ENCODE results near the gene ARAP1.

The ARAP1 gene

GRCh38 chr11:72779495-72780128, 27.4 kb upstream of the ARAP1 start:
- DNase-seq (ENCODE audit: low read depth) = no peak

DNA sequence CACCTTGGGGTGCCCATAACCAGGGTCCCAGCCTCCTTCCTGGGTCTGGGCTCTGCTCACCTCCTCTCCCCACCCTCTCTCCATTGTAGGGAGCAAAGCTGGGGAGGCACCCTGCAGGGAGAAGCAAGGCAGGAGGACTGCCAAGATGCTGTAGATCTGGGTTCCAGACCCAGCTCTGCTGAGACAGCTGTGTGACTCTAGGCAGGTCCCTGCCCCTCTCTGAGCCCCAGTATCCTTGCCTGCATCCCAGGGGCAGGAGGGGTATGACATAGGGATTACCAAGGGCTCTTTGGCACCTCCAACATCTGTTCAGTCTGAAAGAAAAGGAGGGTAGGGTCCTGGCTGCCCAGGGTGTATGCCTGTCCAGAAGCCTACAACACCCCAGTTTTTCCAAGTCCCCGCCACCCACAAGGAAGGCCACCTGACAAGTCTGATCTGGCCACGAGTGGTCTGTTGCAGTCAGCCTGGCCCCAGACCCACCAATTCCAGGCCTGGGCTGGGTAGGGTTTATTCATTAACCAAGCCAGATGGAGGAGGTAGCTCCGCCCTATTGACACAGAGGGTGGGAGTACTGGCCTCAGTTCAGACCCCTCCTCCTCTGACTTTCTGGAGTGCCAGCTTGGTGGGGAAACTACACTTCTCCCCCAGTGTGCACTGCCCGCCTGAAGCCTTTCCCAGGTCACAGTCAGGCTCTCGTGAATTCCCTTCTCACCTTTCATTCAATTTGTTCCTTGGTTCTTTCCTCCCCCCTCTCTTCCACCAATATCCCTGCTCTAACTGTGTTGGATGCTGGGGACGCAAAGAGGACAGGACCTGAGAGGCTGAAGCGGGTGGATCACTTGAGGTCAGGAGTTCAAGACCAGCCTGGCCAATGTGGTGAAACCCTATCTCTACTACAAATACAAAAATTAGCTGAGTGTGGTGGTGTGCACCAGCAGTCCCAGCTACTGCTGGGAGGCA, 26.6 kb upstream of the ARAP1 start:
- DNase-seq (ENCODE audit: low read depth) = no peak

DNA sequence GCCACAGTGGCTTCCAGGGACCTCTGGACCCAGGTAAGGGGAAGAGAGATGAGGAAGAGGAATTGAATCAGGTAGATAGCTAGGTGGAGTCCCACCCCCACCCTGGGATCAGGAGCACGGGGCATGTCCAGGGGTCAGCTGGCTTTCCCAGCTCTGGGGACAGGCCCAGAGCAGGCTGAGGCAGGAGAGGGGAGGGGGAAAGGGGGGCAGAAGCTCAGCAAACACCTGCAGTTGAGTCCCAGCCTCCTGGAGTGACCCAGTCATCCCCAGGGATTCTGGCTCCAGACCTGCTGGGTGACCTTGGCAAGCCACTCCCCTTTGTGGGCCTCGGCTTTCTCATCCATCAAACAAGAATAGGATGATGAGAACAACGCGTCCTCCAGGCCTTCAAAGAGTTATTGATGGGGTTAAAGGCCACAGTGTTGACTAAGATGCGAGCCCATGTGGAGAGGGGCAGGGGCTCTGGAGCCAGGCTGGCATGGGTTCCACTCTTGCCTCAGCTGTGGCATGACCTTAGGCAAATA, 25.6 kb upstream of the ARAP1 start:
- DNase-seq (ENCODE audit: low read depth) = no peak

GRCh38 chr11:72776844-72777754, 24.9 kb upstream of the ARAP1 start:
- no peak for DNase-seq (ENCODE audit: low read depth)

DNA sequence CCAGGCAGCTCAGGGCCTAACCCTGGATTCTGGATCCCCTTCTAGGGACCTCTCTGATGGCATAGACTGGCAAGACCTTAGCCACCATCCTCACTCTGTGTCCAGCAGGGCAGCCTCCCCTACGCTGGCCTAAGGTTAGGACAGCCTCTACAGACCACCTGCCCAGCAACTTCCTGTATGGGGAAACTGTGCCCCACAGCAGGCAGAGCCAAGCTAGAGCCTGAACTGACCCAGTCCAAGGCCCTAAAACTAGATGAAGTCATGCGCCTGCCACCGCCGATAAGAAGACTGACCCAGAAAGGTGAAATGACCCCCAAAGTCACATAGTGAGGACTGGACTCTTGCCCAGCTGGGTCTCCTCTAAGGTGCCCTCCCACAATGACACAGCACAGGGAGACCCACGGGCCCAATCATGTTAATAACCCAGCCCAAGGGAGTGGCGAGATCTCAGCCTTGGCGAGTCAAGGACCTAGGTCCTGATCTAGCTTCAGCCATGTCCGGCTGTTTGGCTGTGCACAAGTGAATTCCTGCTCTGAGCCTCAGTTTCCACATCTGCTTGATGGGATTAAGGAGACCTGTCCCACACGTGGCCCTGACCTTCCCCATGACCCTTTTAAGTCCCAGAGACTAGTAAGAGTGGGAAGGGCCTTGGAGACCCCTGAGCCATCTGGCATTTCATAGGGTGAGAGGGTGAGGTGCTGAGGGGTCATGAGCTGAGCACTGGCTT, 24.1 kb upstream of the ARAP1 start:
- DNase-seq (ENCODE audit: low read depth) = no peak

DNA sequence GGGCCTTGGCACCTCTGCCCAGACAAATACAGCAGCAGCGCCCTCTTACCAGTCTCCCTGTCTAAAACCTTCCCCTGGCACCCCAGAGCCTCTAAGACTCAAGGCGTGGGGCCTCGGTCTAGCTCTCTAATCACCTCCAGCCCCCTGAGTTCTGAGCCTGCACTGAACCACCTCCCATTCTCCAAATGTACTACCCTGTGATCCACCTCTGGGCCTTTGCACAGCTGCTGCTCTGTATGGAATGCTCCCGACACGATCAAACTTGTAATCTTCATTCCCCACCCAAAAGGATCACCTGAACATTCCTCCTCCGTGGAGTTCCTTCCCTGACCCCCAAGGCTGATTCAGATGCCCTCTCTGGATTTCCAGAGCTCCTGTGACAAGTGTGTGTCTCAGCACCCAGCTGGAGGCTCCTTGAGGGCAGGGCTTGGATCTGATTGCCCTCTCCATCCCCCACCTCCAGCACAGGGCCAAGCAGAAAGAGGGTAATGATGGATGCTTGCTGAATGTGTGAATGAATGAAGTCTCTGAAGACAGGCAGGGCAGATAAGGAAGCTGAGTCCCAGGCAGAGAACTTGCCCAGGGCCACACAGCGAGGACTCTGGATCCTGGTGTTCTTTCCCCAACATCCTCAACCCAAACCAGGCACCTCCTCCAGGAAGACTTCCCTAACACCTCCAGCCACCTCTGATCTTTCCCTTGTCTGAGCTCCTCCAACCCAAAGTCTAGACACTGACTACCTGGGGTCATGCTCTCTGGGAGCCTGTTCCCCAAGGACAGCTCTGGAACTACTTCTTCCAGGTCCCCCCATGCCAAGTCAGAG, 23.3 kb upstream of the ARAP1 start:
- no peak for DNase-seq (ENCODE audit: low read depth)

DNA sequence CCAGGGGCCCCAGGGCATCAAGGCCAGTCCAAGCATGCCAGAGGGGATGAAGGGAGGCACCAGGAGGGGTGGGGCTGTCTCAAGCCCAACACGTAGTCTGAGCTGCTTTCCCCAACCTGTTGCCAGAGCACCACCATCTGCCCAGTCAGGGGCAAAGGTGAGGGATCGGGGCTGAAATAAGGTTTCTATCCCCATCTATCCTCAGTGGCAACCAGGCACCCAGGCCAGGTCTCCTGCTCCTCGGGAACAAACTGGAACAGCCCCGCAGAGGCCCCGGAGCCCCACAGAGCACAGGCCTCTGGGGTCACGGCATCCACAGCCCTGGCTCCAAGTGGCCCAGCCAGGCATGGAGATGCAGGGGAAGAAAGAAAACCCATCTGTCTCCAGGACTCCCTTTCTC, 22.3 kb upstream of the ARAP1 start:
- no peak for DNase-seq (ENCODE audit: low read depth)

DNA sequence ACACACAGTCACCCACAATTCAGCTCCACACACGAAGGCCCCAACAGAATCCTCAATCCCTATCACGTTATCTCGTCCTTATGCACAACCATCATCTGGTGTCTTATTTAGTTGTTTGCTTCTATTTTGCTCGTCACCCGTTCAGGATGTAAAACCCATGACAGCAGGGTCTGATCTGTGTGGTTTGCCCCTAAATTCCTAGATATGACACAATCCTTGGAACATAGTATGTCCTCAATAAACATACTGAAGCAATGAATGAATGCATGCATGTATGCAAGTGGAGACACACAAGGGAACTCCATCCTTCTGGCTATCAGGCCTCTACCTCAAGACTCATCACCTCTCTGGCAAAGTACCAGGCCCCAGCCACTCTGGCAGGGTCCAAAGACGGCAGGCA, 21.5 kb upstream of the ARAP1 start:
- DNase-seq (ENCODE audit: low read depth) = no peak

GRCh38 chr11:72773291-72773690, 21.1 kb upstream of the ARAP1 start:
- DNase-seq (ENCODE audit: low read depth) = no peak

DNA sequence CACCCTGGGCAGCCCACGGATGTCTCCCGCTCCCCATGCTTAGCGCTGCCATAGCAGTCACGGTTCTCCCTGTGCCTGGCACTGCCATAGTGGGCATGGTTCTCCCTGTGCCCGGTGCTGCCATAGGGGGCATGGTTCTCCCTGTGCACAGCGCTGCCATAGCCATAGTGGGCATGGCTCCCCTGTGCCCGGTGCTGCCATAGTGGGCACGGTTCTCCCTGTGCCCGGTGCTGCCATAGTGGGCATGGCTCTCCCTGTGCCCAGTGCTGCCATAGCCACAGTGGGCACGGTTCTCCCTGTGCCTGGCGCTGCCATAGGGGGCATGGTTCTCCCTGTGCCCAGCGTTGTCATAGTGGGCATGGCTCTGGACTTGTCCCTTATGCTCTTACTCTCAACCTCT, 19.9 kb upstream of the ARAP1 start:
- DNase-seq (ENCODE audit: low read depth) = no peak

DNA sequence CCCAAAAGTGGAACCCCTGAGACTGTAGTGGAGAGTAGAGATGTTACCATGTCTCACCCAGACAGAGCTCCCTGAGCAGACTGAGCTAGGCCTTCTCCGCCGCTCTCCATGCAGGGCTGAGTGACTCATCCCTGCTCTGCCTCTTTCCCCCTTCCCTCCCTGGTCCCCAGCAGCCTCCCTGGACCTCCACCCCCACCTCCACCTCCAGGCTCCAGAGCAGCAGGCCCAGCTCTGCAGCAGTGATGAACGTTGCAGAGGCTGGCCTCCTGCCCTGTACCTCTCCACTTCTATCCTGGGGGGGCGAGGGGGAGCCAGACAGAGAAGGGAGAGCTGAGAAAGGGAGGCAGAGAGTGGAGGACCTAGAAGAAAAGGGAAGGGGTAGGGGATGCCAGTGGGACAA, 19.3 kb upstream of the ARAP1 start:
- DNase-seq (ENCODE audit: low read depth) = no peak

DNA sequence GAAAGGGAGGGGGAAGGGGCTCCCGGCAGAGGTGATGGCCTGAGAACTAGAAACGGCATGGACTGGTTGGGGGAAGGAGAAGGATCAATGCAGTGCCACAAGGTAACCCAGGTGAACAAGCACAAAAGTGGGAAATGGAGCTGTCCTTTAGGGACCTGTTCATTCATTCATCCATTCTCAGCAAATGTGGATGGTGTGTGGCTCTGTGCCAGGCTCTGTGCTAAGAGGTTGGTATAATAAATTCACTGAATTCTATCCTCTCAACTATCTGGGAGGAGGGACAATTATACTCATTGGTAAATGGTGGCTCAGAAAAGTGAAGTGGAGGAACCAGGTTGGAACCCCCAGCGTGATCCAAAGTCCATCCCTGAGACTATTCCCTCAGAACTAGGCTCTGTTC, 18.6 kb upstream of the ARAP1 start:
- no peak for DNase-seq (ENCODE audit: low read depth)

DNA sequence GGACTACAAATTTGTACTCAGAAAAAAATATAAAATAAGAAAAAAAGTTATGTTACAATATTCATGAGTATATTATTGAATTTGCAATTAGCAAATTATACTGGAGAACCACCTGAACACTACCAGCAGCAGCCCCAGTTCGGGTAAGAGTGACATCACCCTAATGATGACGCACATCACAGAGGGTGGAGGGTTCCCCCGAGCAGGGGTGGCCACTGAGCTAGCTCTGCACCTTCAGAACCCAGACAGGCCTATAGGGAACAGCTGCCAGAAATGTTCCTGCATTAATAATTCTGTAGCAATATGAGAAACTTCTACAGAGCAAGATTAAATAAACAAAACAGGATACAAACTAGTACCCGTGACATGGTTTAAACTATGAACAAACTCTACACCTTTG, 17.5 kb upstream of the ARAP1 start:
- no peak for DNase-seq (ENCODE audit: low read depth)

DNA sequence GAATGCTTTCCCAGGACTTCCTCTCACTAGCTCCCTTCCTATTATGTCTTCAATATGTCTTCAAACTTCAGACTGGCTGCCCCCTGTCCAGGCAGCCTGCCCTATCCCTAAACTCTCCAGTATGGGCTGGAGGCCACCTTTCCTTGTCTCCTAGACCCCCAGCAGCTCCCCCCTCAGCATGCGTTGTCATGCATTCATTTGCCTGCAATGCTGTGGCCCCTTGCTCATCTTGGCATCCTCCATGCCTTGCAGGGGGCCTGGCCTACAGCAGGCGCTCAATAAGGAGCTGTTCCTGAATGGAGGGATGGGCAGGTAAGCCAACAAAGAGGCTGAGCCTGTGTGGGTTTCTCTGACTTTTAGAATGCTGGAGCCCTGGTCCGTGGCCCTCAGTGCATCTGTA, 16.4 kb upstream of the ARAP1 start:
- no peak for DNase-seq (ENCODE audit: low read depth)

GRCh38 chr11:72767203-72768062, 15.2 kb upstream of the ARAP1 start:
- no peak for DNase-seq (ENCODE audit: low read depth)

- no peak for DNase-seq (ENCODE audit: low read depth)
Measured at GRCh38 chr11:72766152-72766902, 14.1 kb upstream of the ARAP1 start.

- DNase-seq (ENCODE audit: low read depth) = no peak
Measured at GRCh38 chr11:72764503-72764902, 12.3 kb upstream of the ARAP1 start.

GRCh38 chr11:72763823-72764222, 11.6 kb upstream of the ARAP1 start:
- no peak for DNase-seq (ENCODE audit: low read depth)
